ENCODE data around the gene ZNF544.

- TF ChIP-seq CTCF (IDR thresholded peaks at IDR 0.05; ENCODE audit: insufficient read depth, low read length, poor library complexity, severe bottlenecking) (no peak), EZH2phosphoT487 (conservative IDR thresholded peaks at IDR 0.05; ENCODE audit: low read length) (no peak)
Measured at GRCh38 chr19:58279925-58280316, 51.2 kb downstream of the ZNF544 start.

Measured in SU-DHL-6 (cell line).